ENCODE results near the gene SLC8A3. TPM values are rescaled to one million over a fixed set of nuclear protein-coding genes. Genes with fewer than 3 reads are reported as not detected.

SLC8A3 gene
- total and polyA plus RNA-seq, 2 of the 13 experiments (the other 11 are each of a cell fraction or from before 2014, with no cell fraction given), result 0.01 to 0.02 TPM

GRCh38 chr14:70137788-70138187, 51.0 kb downstream of the SLC8A3 start:
- no peak overlapping the region for H3K4me2 ChIP-seq (ENCODE audit: low read depth, low read length)
- WGBS (ENCODE audit: low lambda C conversion rate), result 6% methylated on average over 3 of the region's 3 CpGs
- no peak overlapping the region for H3K4me3 ChIP-seq (replicated peaks in 1 of 3; ENCODE audit: insufficient read depth in 1 of 3, low read depth in 2 of 3, low read length in 3 of 3)
- H3K79me2 ChIP-seq (ENCODE audit: insufficient read depth, low read length), result no peaks in the 10 kb centered on the region
- H3K27ac ChIP-seq (ENCODE audit: extremely low read length, insufficient read depth, low read length), result no peak overlapping the region
- H3K9me3 ChIP-seq (ENCODE audit: low read length), result no peaks in the 10 kb centered on the region
- BruUV-seq (replicated peaks), result no TSS peak
- FAIRE-seq (no peak), ATAC-seq (no peak), DNase-seq (ENCODE audit: low spot score) (no peak)
- no peaks in the 10 kb centered on the region for H4K20me1 ChIP-seq (ENCODE audit: insufficient read depth, low read length)
- intact Hi-C loops (cut with micrococcal nuclease; ENCODE audit: unreplicated experiment) (no loop called here), in situ Hi-C loops (cut with HindIII; ENCODE audit: extremely low pct_ligation_motif_present, low pct_unique_long_range_greater_than_20kb) (no loop called here)
- POLR2A ChIA-PET, result no interaction called here
- TF ChIP-seq ZMYM2 (CRISPR knock-in tag; IDR thresholded peaks at IDR 0.05), result no peak
- no peak for TF ChIP-seq ZSCAN30 (CRISPR knock-in tag; IDR thresholded peaks at IDR 0.05)
- no peak for TF ChIP-seq ZSCAN20 (CRISPR knock-in tag; IDR thresholded peaks at IDR 0.05; ENCODE audit: borderline replicate concordance)
- no peak for TF ChIP-seq TBX2 (CRISPR knock-in tag; IDR thresholded peaks at IDR 0.05; ENCODE audit: borderline replicate concordance)
- no peak for TF ChIP-seq PAWR (CRISPR knock-in tag; IDR thresholded peaks at IDR 0.05; ENCODE audit: borderline replicate concordance)
- no peak for TF ChIP-seq HNF1B (CRISPR knock-in tag; IDR thresholded peaks at IDR 0.05)
- TF ChIP-seq MAF1 (CRISPR knock-in tag; IDR thresholded peaks at IDR 0.05; ENCODE audit: borderline replicate concordance), result no peak
- TF ChIP-seq U2AF2 (IDR thresholded peaks at IDR 0.05; ENCODE audit: low read depth, low read length), result no peak
- TF ChIP-seq ZNF713 (CRISPR knock-in tag; IDR thresholded peaks at IDR 0.05), result no peak
- no peak for TF ChIP-seq BORCS8-MEF2B (CRISPR knock-in tag; IDR thresholded peaks at IDR 0.05)
- TF ChIP-seq ZNF678 (CRISPR knock-in tag; IDR thresholded peaks at IDR 0.05), result no peak
- TF ChIP-seq SMARCC2 (IDR thresholded peaks at IDR 0.05), result no peak
- TF ChIP-seq HBP1 (CRISPR knock-in tag; IDR thresholded peaks at IDR 0.05; ENCODE audit: low read depth), result no peak
- TF ChIP-seq PAF1 (CRISPR knock-in tag; IDR thresholded peaks at IDR 0.05), result no peak
- no peak for TF ChIP-seq ZSCAN5A (CRISPR knock-in tag; IDR thresholded peaks at IDR 0.05; ENCODE audit: borderline replicate concordance)
- no peak overlapping the region for H3K9ac ChIP-seq (ENCODE audit: insufficient read depth, low read depth, low read length)
- CTCF ChIA-PET (ENCODE audit: low intra/inter-chr PET ratio, low total read pairs), result no interaction called here
- H3K4me1 ChIP-seq (ENCODE audit: insufficient read depth, low read length), result no peaks in the 10 kb centered on the region
- no peaks in the 10 kb centered on the region for H3K36me3 ChIP-seq (replicated peaks in 1 of 2; ENCODE audit: control insufficient read depth in 1 of 2, insufficient read depth in 2 of 2, low read length in 2 of 2)
- H3K27me3 ChIP-seq (ENCODE audit: control insufficient read depth in 1 of 2, insufficient read depth in 2 of 2, low read length in 2 of 2), result peaks cover 2 to 12% of the 10 kb centered on the region in 2 experiments; a peak in 3 of 5 replicates
- H2AFZ ChIP-seq (ENCODE audit: low read length), result no peak overlapping the region
